ENCODE measurements around the gene SNX20. TPM values are rescaled to one million over a fixed set of nuclear protein-coding genes. Genes with fewer than 3 reads are reported as not detected.

Gene SNX20
- total and polyA plus RNA-seq, 2 donors (not counting 3 experiments of a cell fraction or from before 2014, with no cell fraction given) = not detected

DNA sequence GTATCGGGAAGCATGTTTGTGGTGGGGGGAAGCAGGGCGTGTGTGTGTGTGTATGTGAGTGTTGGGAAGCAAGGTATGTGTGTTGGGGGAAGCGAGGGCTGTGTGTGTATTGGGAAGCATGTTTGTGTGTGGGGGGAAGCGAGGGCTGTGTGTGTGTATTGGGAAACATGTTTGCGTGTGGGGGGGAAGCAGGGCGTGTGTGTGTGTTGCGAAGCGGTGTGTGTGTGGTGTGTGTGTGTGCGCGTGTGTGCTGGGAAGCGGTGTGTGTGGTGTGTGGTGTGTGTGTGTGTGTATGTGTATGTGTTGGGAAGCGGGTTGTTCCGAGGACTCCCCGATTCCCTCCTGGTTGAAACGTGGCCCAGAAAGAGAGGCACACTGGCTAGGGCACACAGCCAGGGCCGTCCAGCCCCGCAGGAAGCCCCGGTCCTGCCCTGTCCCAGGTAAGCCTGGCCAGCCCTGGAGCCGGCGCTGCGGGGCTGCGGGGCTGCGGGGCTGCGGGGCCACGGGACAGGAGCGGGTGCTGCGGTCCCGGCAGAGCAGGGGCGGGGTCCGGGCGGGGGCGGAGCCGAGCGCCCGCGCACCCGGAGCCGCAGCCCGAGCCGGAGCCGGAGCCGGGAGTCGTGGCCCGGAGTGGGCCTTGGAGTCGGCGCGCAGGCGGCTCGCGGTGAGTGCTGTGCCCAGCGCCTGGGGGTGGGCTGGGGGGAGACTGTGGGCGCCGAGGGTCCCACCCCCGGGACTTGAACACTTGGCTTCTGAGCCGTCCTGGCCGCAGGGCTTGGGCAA, 12.1 kb upstream of the SNX20 start, which contains the start of gene NOD2:
TSS of gene NOD2 (plus strand) at position 608 of the 783 bp plus-strand sequence. CDS start 5,890 bp downstream, outside the sequence.
- ChIA-PET POLR2A (no interaction called here), CTCF (no interaction called here)
- no peak within 1 kb of the TSS for H3K4me3 ChIP-seq (replicated peaks in 1 of 3; ENCODE audit: insufficient read depth in 1 of 3, low read depth in 1 of 3, low read length in 3 of 3)
- no peaks in the 10 kb centered on the region for H3K9me1 ChIP-seq (replicated peaks; ENCODE audit: control insufficient read depth, extremely low read depth, insufficient read depth, low read length)
- H2AFZ ChIP-seq (ENCODE audit: low read depth, low read length) = peak within 1 kb of the TSS; percentile 24
- DNase-seq (ENCODE audit: low read depth, low spot score) (no peak), FAIRE-seq (no peak)
- intact Hi-C loops (cut with micrococcal nuclease) = no loop called here
- no peak within 1 kb of the TSS for H3K9ac ChIP-seq (replicated peaks; ENCODE audit: extremely low read depth, insufficient read depth, low read length)
- no peak for TF ChIP-seq EZH2 (IDR thresholded peaks at IDR 0.05; ENCODE audit: borderline replicate concordance, low read depth, low read length, severe bottlenecking)
- no peak for TF ChIP-seq MYC (IDR thresholded peaks at IDR 0.05; ENCODE audit: low read depth, low read length)
- TF ChIP-seq FOS (IDR thresholded peaks at IDR 0.05; ENCODE audit: borderline replicate concordance, insufficient read depth, low read length) = no peak
- no peak for TF ChIP-seq POLR2A (IDR thresholded peaks at IDR 0.05; ENCODE audit: low read depth, low read length)
- TF ChIP-seq, protein P1, sequence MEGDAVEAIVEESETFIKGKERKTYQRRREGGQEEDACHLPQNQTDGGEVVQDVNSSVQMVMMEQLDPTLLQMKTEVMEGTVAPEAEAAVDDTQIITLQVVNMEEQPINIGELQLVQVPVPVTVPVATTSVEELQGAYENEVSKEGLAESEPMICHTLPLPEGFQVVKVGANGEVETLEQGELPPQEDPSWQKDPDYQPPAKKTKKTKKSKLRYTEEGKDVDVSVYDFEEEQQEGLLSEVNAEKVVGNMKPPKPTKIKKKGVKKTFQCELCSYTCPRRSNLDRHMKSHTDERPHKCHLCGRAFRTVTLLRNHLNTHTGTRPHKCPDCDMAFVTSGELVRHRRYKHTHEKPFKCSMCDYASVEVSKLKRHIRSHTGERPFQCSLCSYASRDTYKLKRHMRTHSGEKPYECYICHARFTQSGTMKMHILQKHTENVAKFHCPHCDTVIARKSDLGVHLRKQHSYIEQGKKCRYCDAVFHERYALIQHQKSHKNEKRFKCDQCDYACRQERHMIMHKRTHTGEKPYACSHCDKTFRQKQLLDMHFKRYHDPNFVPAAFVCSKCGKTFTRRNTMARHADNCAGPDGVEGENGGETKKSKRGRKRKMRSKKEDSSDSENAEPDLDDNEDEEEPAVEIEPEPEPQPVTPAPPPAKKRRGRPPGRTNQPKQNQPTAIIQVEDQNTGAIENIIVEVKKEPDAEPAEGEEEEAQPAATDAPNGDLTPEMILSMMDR (IDR thresholded peaks at IDR 0.05; ENCODE audit: extremely low read depth in 1 of 2, insufficient read depth in 1 of 2, low read depth in 1 of 2, low read length in 2 of 2) = no peak
- no peak for TF ChIP-seq POLR2AphosphoS5 (IDR thresholded peaks at IDR 0.05; ENCODE audit: insufficient read depth, low read depth, low read length)
- TF ChIP-seq, protein P2, sequence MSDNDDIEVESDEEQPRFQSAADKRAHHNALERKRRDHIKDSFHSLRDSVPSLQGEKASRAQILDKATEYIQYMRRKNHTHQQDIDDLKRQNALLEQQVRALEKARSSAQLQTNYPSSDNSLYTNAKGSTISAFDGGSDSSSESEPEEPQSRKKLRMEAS (IDR thresholded peaks at IDR 0.05; ENCODE audit: insufficient read depth, insufficient read length) = no peak
- TF ChIP-seq GATA2 (IDR thresholded peaks at IDR 0.05; ENCODE audit: insufficient read depth, insufficient read length, low read depth, low read length) = no peak
- no peak for TF ChIP-seq JUN (IDR thresholded peaks at IDR 0.05; ENCODE audit: borderline replicate concordance, insufficient read depth, insufficient read length, low read depth)
- BruUV-seq (replicated peaks) = no TSS peak
- H3K4me2 ChIP-seq (ENCODE audit: insufficient read depth, low read length) = no peak within 1 kb of the TSS
- dilution Hi-C loops (cut with MboI; ENCODE audit: extremely low pct_ligation_motif_present, low sequenced_read_pairs) = no loop called here
- H3K36me3 ChIP-seq (ENCODE audit: control insufficient read depth in 2 of 2, extremely low read depth in 1 of 2, insufficient read depth in 2 of 2, low read length in 2 of 2) = no peaks in the 10 kb centered on the region
- H3K27me3 ChIP-seq (ENCODE audit: control insufficient read depth in 2 of 2, insufficient read depth in 2 of 2, low read length in 2 of 2) = no peaks in the 10 kb centered on the region
- no peaks in the 10 kb centered on the region for H3K4me1 ChIP-seq (ENCODE audit: control insufficient read depth, extremely low read depth, insufficient read depth, low read length)
- no peaks in the 10 kb centered on the region for H3K9me3 ChIP-seq (replicated peaks; ENCODE audit: control insufficient read depth, insufficient read depth, low read length)
- H3K27ac ChIP-seq (ENCODE audit: insufficient read depth, low read depth, low read length) = no peak within 1 kb of the TSS
- no peaks in the 10 kb centered on the region for H4K20me1 ChIP-seq (replicated peaks; ENCODE audit: control insufficient read depth, extremely low read depth, insufficient read depth, low read length)
- no peaks in the 10 kb centered on the region for H3K79me2 ChIP-seq (ENCODE audit: control insufficient read depth, insufficient read depth, low read length)
